ENCODE measurements around the gene CCDC169.

- TF ChIP-seq POLR2AphosphoS5 (IDR thresholded peaks at IDR 0.05; ENCODE audit: borderline replicate concordance, low read depth, low read length) (no peak), EZH2 (IDR thresholded peaks at IDR 0.05) (no peak)
Observed at GRCh38 chr13:36211567-36211966, 86.0 kb downstream of the CCDC169 start.
